ENCODE data around the gene KLC1.

KLC1 gene

DNA sequence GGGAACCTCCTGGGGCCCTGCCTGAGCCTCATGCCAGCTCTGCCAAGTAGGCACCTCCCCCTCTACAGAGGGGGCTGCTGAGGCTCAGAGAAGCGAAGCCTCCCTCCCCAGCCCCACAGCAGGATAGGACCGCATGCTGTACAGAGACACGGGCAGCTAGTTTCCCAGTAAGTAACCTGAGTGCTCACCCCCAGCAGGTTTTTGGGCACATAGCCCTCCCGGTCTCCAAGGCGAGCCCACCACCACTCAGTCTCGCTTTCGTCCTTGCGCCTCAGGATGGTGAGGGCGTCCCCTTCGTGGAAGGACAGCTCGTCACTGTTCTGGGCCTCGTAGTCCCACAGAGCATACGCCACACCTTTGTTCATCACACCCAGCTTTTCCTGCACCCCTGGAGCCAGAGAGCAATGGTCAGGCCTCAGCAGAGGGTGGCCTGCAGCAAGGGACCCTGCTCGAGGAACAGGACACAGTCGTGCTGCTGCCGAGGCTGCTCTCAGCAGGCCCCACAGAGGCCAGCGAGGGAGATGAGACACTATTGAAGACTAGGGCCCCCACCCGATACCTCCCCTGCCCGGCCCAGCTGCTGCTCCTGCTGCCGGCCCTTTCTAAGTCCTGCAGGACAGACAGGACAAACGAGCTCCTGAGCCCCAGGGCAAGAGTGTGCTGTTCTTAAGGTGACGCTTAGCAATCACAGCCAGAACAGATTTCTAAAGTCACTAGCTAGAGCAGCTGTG is 107.0 kb downstream of the KLC1 start:
- DNase-seq (ENCODE audit: low read depth), result no peak

DNA sequence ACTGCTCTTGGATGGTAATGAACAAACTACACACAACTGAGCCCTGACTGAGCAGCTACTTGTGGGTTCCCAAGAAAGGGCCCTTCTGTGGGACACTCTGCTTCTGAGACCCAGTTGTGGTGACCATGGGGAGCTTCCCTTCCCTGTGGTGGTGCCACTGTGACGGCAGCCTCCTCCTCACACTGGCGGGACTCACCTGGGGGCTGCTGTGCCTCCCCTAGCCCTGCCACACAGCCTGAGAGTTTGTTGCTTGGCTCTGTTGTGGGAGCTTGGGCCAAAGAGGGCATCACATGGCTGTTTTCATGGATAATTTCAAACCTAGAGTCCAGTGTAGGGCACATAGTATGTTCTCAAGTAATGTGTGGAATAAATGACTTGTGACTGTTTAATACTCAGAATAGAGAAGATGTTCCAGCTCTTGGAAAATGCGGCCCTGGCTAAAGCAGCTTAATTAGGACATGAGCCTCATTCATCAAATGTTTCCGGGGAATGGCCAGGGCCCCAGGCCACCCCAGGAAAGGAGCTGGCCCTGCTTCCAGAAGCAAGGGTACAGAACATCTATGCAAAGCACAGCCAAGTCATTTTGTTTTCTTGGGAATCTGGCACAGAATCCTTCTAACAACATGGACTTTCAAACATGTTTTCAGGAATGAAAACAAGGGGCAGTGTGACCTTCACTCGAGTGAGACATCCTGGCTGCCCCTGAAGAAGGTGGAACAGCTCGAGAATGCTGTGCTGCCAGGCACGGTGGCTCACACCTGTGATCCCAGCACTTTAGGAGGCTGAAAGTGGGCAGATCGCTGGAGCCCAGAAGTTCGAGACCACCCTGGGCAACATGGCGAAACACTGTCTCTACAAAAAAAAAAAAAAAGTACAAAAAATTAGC is 107.8 kb downstream of the KLC1 start:
- no peak for DNase-seq (ENCODE audit: low read depth)

DNA sequence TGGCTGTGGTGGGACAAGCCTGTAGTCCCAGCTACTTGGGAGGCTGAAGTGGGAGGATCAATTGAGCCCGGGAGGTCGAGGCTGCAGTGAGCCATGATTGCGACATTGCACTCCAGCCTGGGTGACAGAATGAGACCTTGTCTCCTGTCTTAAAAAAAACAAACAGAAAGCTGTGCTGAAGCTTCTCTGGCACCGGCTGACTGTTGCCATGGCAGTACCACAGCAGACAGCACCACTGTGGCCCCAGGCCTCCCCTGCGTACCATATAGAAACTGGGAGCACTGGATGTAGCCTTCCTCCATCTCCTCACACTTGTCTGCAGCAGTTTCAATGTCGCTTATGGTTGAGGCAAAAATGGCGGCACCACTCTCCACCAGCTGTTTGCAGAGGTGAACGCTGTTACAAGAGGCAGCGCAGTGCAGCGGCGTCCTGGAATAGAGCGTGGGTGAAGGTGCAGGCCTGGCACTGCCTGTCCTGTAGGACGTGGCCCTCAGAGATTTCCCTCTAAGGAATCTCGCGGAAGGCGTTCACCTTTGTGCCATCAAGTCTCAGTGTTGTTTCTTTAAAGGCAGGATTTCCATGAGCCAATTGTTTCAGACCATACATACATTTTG is 108.5 kb downstream of the KLC1 start:
- DNase-seq (ENCODE audit: low read depth), result no peak

DNA sequence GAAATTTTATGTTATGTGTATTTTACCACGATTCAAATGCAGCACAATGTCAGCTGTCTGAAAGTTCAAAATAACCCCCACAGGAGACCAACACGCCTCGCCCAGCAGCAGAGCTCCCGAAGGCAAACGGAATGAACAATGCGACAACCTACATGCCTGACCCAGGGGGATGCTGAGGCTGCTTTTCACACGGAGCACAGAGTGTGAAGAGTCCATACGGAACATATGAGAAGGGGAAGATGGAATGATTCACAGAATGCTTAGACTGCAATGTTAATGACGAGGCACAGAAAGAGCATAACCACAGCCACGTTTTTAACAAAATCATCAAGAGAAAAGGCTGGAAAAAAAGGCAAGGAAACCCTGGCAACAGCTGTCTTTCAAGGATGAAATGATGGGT is 109.2 kb downstream of the KLC1 start:
- DNase-seq (ENCODE audit: low read depth), result no peak

- no peak for DNase-seq (ENCODE audit: low read depth)
These were observed 109.9 kb downstream of the KLC1 start for GRCh38 chr14:103738701-103739451.

- DNase-seq (ENCODE audit: low read depth), result no peak
These were observed 110.4 kb downstream of the KLC1 start for GRCh38 chr14:103739466-103739792.

DNA sequence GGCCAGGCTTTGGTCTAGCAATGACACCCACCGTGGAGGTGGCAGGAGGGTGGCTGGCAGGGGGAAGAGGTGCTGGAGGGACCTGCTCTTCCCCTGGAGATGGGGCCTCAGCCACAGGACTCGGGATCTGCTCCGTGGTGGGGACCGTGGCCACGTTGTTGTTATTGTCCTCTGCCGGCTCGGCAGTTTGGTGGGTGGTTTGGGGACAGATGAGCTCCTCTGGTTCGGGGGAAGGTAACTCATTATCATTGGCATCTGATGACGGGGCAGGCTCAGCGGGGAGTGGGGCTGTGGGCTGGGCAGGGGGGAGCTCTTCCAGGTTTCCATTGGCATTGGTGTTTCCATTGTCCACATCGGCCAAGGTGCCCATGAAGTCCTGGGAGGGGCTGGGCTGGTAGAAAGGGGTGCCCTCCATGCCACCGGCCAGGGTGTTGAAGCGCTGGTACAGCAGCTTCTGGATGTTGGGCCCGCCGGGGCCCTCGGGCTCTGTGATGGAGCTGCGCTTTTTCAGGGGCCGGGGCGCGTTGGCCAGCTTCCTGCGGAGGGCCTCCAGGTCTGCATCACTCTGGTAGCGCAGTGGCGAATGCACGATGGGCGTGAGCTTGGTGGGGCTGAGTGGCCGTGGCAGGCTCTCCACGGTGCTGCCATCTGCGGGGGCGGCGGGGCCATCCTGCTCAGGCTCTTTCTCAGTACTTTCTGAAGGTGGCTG is 110.9 kb downstream of the KLC1 start:
- DNase-seq (ENCODE audit: low read depth), result no peak

DNA sequence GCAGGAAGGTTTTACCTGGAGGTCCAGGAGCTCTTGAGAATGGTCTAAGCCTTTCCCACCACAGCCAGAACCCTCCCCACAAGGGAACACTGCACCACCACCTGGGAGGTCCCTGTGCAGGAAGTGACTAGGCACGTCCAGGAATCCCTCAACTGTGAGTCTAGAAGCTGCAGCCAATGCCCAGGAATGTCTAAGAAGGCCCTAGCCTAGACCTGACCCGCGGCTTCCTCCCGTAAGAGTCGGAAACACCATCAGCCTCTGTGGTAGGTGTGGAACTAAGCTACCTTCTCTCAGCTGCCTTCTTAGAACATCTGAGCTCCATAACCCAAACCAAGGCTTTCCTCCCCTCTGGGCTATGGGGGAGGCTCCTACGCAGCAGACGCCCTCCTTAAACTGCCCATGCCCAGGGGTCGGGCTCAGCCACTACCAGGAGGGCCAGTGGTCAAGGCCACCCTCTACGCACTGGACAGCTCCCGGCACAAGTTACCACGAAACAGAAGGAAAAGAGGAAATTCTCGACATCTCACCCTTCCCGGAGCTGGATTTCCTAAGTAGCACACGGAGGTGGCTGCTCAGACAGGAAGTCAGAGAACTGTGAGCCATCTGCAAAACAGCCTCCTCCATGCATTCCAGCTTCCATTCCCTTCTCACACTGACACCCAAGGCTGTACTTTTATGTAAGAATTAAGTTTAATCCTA is 112.1 kb downstream of the KLC1 start:
- DNase-seq (ENCODE audit: low read depth), result peak; percentile 61

- DNase-seq (ENCODE audit: low read depth), result no peak
These were observed 112.9 kb downstream of the KLC1 start for GRCh38 chr14:103741876-103742275.

DNA sequence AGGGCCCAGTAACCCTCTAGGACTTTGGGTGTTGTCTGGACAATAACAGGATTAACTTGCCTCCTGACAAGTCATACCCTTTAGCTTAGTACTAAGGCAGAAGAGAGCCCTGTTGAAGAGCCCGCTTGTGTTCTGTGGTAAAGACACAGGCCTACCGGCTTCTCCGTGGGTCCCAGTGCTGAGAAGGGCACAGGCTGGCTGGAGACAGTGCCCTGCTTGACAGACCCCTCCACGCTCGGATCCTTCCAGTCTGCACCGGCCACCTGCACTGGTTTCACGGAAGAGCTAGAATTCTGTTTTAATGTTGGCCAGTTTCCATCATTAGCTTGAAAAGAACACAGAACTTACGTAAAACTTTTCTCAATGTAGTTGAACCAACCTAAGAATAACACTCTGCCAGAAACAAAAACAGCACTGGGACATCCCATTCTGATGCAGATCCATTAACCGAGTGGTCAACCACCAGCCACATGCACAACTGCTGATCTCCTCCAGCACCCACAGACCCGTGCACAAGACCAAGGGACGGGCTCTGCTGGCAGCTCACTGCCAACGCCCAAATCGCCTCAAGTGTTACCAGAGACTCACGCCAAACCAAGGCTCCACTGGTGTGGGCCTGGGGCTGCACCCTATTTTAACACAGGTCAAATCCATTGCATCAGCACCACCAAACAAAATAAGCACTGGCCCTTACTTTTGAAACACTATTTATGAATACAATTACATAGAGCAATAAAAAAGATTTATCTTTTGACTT is 113.7 kb downstream of the KLC1 start:
- no peak for DNase-seq (ENCODE audit: low read depth)

DNA sequence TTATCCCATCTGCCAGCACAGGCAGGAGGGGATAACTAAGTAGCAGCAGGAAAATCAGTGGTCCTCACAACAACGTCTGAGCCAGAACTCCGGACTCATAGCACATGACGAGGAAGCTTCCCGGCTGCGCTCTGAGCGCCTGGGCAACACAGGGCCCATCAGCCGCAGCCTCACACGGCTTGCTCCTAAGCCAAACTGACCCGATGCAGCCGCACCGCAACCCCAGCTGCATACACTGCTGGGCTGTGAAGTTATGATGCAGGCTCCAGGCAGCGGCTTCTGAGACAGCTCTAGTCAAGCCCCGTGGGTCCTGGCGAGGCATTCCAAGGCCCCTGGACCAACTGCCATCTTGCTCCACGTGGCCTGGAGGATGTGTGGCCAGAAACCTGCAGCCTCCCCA is 114.7 kb downstream of the KLC1 start:
- DNase-seq (ENCODE audit: low read depth), result no peak

GRCh38 chr14:103744621-103745395 is 115.8 kb downstream of the KLC1 start:
- no peak for DNase-seq (ENCODE audit: low read depth)

- DNase-seq (ENCODE audit: low read depth), result no peak
These were observed 116.4 kb downstream of the KLC1 start for GRCh38 chr14:103745424-103745823.

- DNase-seq (ENCODE audit: low read depth), result peak; percentile 61
These were observed 117.7 kb downstream of the KLC1 start for GRCh38 chr14:103746701-103747100.

- DNase-seq (ENCODE audit: low read depth), result no peak
These were observed 119.5 kb downstream of the KLC1 start for GRCh38 chr14:103748534-103748857.

DNA sequence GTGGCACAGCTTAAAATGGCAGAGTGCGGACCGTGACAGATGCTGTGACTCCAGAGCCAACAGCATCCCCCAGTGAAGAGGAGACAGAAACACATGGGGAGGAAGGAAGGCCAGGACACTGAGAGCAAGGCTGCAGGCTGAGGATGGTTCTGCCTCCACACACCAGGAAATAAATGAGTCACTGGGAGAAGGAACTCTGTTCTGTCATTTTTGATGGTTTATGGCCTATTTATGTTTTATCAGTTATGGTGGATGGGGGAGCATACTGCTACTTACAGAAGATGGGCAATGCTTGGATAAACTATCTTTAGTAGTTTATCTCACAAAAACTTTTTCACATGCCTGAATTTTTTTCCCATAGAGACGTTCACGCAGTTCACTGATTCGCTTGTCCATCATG is 120.4 kb downstream of the KLC1 start:
- peak; percentile 72 for DNase-seq (ENCODE audit: low read depth)

DNA sequence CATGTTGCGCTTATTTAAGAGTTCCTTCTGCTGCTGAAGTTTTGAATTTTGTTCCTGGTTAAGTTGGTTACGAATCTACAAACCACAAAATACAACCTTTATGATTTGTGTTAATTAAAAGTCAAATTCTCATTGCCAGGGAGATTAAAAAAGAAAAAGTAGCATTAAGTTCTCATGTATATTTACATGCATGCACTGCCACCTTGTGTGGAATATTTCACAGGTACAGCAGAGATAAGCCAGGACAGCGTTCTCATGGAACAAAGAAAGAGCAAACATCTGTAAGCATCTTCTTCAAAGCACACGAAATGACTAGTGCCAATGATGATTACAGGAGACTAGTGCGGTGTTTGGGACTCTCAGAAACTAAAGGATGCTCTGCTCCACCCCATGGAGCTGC is 120.8 kb downstream of the KLC1 start:
- DNase-seq (ENCODE audit: low read depth), result peak; percentile 17

All from amniotic epithelial cell (primary cell).